ENCODE measurements around the gene AZIN2. TPM values are rescaled to one million over a fixed set of nuclear protein-coding genes. Genes with fewer than 3 reads are reported as not detected.

AZIN2 gene
- total RNA-seq, 3 donors from 2014 or later, result 1.9 to 11.8 (median 7.9) TPM

GRCh38 chr1:33151116-33151515, 70.2 kb downstream of the AZIN2 start:
- no peak for DNase-seq (ENCODE audit: low spot score in 2 of 2)
- no peak for TF ChIP-seq CTCF (IDR thresholded peaks at IDR 0.05)
- no peak for TF ChIP-seq POLR2AphosphoS5 (IDR thresholded peaks at IDR 0.05)
- TF ChIP-seq POLR2A (IDR thresholded peaks at IDR 0.05), result no peak
- intact Hi-C loops (cut with DNase I; ENCODE audit: low total_unique reads), result no loop called here

GRCh38 chr1:33152685-33153432, 71.9 kb downstream of the AZIN2 start:
- TF ChIP-seq POLR2A (IDR thresholded peaks at IDR 0.05) (no peak), CTCF (IDR thresholded peaks at IDR 0.05) (no peak), POLR2AphosphoS5 (IDR thresholded peaks at IDR 0.05) (peak in 1 of 3 donors; percentile 21)
- intact Hi-C loops (cut with DNase I; ENCODE audit: low total_unique reads), result no loop called here
- no peak overlapping the region for H3K4me3 ChIP-seq
- DNase-seq (ENCODE audit: low spot score in 2 of 2), result peak in 1 of 2 donors; percentile 63
- H3K4me1 ChIP-seq, result peaks cover 3 to 27% of the 10 kb centered on the region in 2 donors
- no peaks in the 10 kb centered on the region for H3K27me3 ChIP-seq
- peak overlapping the region; percentile 60 to 79 for H3K27ac ChIP-seq
- H3K9me3 ChIP-seq, result no peaks in the 10 kb centered on the region
- H3K36me3 ChIP-seq, result no peaks in the 10 kb centered on the region

More at GRCh38 chr1:33151116-33151515, 70.2 kb downstream of the AZIN2 start:
- H3K4me1 ChIP-seq, result peaks cover 3 to 27% of the 10 kb centered on the region in 2 donors
- H3K9me3 ChIP-seq, result no peaks in the 10 kb centered on the region
- H3K4me3 ChIP-seq, result no peak overlapping the region
- no peaks in the 10 kb centered on the region for H3K27me3 ChIP-seq
- no peaks in the 10 kb centered on the region for H3K36me3 ChIP-seq
- peak overlapping the region; percentile 75 to 83 for H3K27ac ChIP-seq

- intact Hi-C loops (cut with DNase I; ENCODE audit: low total_unique reads), result no loop called here
- DNase-seq (ENCODE audit: low spot score in 2 of 2), result no peak
- Histone ChIP-seq H3K27ac (peak overlapping the region in 1 of 2 donors; percentile 79), H3K4me3 (no peak overlapping the region), H3K27me3 (no peaks in the 10 kb centered on the region), H3K36me3 (no peaks in the 10 kb centered on the region), H3K4me1 (peaks cover 3 to 27% of the 10 kb centered on the region in 2 donors), H3K9me3 (no peaks in the 10 kb centered on the region)
- TF ChIP-seq POLR2A (IDR thresholded peaks at IDR 0.05), result no peak
Measured at GRCh38 chr1:33153650-33154049, 72.7 kb downstream of the AZIN2 start.

- no peak overlapping the region for H3K27ac ChIP-seq
- no peaks in the 10 kb centered on the region for H3K27me3 ChIP-seq
- H3K36me3 ChIP-seq, result no peaks in the 10 kb centered on the region
- no peak for DNase-seq (ENCODE audit: low spot score in 2 of 2)
- no peak overlapping the region for H3K4me3 ChIP-seq
- intact Hi-C loops (cut with DNase I; ENCODE audit: low total_unique reads), result no loop called here
- no peaks in the 10 kb centered on the region for H3K9me3 ChIP-seq
- no peak for TF ChIP-seq POLR2AphosphoS5 (IDR thresholded peaks at IDR 0.05)
- no peak for TF ChIP-seq CTCF (IDR thresholded peaks at IDR 0.05)
- TF ChIP-seq POLR2A (IDR thresholded peaks at IDR 0.05), result no peak
- peaks cover 3 to 21% of the 10 kb centered on the region in 2 donors for H3K4me1 ChIP-seq
Measured at GRCh38 chr1:33155877-33156538, 75.1 kb downstream of the AZIN2 start.

DNA sequence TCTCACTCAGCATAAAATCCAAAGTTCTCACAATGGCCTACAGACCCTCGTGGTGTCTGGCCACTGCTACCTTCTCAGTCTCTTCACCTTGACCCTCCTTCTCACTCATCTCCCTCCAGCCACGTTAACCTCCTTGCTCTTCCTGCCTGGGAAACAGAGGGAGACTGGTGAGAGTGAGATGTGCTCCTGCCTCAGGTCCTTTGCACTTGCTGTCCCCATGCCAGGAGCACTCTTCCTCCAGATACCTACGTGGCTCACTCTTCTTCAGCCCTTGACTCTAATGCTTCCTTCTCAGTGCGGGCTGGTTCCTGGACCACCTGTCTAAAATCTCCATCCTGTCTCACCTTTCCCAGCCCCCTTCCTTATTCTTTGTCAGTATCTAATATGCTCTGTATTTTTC, 76.2 kb downstream of the AZIN2 start:
- intact Hi-C loops (cut with DNase I; ENCODE audit: low total_unique reads), result no loop called here
- Histone ChIP-seq H3K4me1 (peaks cover 3 to 11% of the 10 kb centered on the region in 2 donors), H3K9me3 (no peaks in the 10 kb centered on the region), H3K36me3 (no peaks in the 10 kb centered on the region), H3K27ac (no peak overlapping the region), H3K4me3 (no peak overlapping the region), H3K27me3 (no peaks in the 10 kb centered on the region)
- DNase-seq (ENCODE audit: low spot score in 2 of 2), result no peak
- no peak for TF ChIP-seq CTCF (IDR thresholded peaks at IDR 0.05)
